Kidney epithelial cell (primary cell): ENCODE measurements around the gene HMCN1. TPM values are rescaled to one million over a fixed set of nuclear protein-coding genes. Genes with fewer than 3 reads are reported as not detected.
"Not testable (repeated sequence)": the region's sequence is repeated elsewhere in the genome, so short reads cannot be mapped to it uniquely, and the experiment has no call there.

ENCODE experiments used
- DNase-seq: peaks from one replicate; pipeline ENCODE4 v3.0.0-alpha.2; 2010; ENCODE audit warnings: low read depth
- H3K27me3 ChIP-seq: 2 replicates; pipeline ENCODE4 v1.6.0; 2011; ENCODE audit warnings: low read length; ENCODE audit not compliant: control insufficient read depth, insufficient read depth
- H3K36me3 ChIP-seq: 2 replicates; pipeline ENCODE4 v1.5.1; 2011; ENCODE audit warnings: low read length; ENCODE audit not compliant: control insufficient read depth, insufficient read depth
- H3K4me3 ChIP-seq: 2 replicates; pipeline ENCODE4 v1.5.1; 2011; ENCODE audit warnings: low read depth, mild to moderate bottlenecking, control low read depth, low read length
- total RNA-seq: library from RNA; depleted of rRNA; stranded (reverse); fragments of >200 nt; gene quantifications from 2 replicates; pipeline ENCODE4 v1.2.3, GENCODE V29; 2015
- TF ChIP-seq, protein P1 (sequence below): IDR thresholded peaks from 2 replicates; pipeline ENCODE4 v1.5.1; 2011; ENCODE audit warnings: mild to moderate bottlenecking, moderate library complexity, low read length, control low read depth, inconsistent platforms; ENCODE audit not compliant: insufficient read depth, poor library complexity, severe bottlenecking

HMCN1 gene
- total RNA-seq, 1 donor from 2014 or later = 1.3 TPM

DNA sequence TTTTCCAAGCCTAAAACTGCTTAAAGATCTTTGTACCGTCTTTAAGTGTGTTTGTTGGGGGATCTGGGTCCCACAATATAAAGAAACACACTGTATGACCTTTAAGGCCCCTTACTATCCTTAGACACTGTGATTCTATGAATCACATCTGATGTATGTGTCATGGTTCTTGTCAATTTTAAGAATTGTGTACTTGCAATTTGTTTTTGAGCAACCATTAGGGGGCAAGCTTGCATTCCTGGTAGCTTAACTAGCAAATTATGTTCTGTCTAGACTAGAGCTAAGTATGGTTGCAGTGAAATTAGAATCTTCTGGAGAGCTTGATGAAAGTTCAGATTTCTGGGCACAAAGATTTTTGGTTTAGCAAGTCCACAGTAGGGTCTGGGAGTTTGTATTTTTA, 421.4 kb downstream of the HMCN1 start:
- TF ChIP-seq, protein P1, sequence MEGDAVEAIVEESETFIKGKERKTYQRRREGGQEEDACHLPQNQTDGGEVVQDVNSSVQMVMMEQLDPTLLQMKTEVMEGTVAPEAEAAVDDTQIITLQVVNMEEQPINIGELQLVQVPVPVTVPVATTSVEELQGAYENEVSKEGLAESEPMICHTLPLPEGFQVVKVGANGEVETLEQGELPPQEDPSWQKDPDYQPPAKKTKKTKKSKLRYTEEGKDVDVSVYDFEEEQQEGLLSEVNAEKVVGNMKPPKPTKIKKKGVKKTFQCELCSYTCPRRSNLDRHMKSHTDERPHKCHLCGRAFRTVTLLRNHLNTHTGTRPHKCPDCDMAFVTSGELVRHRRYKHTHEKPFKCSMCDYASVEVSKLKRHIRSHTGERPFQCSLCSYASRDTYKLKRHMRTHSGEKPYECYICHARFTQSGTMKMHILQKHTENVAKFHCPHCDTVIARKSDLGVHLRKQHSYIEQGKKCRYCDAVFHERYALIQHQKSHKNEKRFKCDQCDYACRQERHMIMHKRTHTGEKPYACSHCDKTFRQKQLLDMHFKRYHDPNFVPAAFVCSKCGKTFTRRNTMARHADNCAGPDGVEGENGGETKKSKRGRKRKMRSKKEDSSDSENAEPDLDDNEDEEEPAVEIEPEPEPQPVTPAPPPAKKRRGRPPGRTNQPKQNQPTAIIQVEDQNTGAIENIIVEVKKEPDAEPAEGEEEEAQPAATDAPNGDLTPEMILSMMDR = peak; percentile 67
- DNase-seq = peak; percentile 48
- Histone ChIP-seq H3K27me3 (no peaks in the 10 kb centered on the region), H3K4me3 (no peak overlapping the region), H3K36me3 (no peaks in the 10 kb centered on the region)

DNA sequence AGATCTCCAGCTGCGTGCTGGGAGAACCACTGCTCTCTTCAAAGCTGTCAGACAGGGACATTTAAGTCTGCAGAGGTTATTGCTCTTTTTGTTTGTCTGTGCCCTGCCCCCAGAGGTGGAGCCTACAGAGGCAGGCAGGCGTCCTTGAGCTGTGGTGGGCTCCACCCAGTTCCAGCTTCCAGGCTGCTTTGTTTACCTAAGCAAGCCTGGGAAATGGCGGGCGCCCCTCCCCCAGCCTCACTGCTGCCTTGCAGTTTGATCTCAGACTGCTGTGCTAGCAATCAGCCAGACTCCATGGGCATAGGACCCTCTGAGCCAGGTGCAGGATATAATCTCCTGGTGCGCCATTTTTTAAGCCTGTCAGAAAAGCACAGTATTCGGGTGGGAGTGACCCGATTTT, 428.7 kb downstream of the HMCN1 start:
- H3K27me3 ChIP-seq, DNase-seq, H3K36me3 ChIP-seq: not testable (repeated sequence)

DNA sequence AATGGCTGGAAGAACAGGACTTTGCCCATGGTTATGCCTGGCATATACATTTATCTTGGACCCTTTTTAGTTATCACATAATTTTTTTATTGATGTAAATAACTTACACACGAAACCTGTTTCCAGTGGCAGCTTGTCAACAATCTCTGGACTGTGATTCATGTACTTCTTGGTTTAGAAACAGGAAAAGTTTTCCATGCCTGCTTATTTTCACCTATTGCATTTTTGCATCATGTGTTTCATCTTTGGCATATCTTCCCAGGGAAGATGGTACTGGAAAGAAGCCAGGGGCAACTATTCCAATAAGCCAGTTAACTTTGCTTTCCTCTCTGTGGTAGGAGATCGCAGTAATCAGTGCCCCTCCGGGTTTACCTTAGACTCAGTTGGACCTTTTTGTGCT, 430.6 kb downstream of the HMCN1 start:
- TF ChIP-seq, protein P1 = no peak
- H3K4me3 ChIP-seq = no peak overlapping the region
- H3K36me3 ChIP-seq = no peaks in the 10 kb centered on the region
- DNase-seq = no peak
- no peaks in the 10 kb centered on the region for H3K27me3 ChIP-seq

More for the DNA sequence above, 428.7 kb downstream of the HMCN1 start:
- not testable (repeated sequence) for H3K4me3 ChIP-seq

DNA sequence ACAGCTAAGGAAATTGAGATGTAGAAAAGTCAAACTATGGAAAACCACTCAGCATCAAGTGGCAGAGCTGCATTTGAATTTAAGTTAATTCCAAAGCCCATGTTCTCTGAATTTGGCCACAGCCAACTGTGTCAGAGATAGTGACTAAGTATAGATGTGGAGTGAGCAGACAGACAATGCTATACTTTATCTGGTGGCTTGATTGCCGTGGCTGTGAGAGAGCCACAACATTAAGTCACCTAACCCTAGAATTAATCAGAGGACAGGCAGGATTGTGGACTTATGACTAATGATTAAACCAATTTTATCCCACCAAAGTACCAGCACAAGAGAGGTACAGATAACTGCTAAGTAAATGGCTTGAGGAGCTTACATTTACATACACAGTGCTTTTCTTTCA, 431.1 kb downstream of the HMCN1 start:
- Histone ChIP-seq H3K4me3 (no peak overlapping the region), H3K36me3 (no peaks in the 10 kb centered on the region), H3K27me3 (no peaks in the 10 kb centered on the region)
- TF ChIP-seq, protein P1 = no peak
- no peak for DNase-seq

DNA sequence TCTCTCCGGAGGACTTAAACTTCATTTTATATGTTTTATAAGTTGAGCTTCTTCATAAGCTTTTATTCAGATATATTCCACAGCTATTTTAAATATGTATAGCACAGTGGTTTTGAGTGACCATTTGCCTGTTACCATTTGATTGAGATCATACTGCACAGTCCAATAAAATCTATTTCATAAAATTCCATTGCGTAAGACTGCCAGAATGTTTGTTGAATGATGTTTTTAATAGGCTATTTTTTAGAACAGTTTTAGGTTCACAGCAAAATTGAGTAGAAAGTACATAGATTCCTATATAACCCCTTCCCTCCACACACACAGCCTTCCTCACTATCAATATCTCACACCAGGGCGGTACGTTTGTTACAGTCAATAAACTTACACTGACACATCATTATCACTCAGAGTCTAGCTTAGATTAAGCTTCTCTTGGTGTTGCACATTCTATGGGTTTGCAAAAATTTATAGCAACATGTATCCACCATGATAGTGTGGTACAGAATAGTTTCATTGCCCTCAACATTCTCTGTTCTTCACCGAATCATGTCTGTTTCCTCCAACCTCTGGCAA, 433.0 kb downstream of the HMCN1 start:
- no peak overlapping the region for H3K4me3 ChIP-seq
- no peak for DNase-seq
- H3K27me3 ChIP-seq = no peaks in the 10 kb centered on the region
- TF ChIP-seq, protein P1 = no peak
- H3K36me3 ChIP-seq = no peaks in the 10 kb centered on the region

DNA sequence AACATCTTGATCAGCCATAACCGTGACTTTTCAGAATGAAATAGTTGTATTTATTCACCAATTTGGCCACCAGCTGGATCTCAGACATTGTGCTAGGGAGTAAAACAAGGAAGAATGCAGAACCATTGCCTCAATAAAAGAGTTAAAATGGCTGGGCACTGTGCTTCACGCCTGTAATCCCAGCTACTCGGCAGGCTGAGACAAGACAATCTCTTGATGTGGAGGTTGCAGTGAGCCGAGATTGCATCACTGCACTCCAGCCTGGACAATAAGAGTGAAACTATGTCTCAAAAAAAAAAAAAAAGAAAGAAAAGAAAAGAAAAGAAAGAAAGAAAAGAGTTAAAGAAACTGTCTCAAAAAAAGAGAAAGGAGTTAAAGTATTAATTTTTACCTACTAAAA, 441.4 kb downstream of the HMCN1 start:
- no peaks in the 10 kb centered on the region for H3K36me3 ChIP-seq
- H3K27me3 ChIP-seq = no peaks in the 10 kb centered on the region
- H3K4me3 ChIP-seq = no peak overlapping the region
- TF ChIP-seq, protein P1 = no peak
- no peak for DNase-seq
